ENCODE data around the gene FAM227B. TPM values are rescaled to one million over a fixed set of nuclear protein-coding genes. Genes with fewer than 3 reads are reported as not detected.

Gene FAM227B, protein sequence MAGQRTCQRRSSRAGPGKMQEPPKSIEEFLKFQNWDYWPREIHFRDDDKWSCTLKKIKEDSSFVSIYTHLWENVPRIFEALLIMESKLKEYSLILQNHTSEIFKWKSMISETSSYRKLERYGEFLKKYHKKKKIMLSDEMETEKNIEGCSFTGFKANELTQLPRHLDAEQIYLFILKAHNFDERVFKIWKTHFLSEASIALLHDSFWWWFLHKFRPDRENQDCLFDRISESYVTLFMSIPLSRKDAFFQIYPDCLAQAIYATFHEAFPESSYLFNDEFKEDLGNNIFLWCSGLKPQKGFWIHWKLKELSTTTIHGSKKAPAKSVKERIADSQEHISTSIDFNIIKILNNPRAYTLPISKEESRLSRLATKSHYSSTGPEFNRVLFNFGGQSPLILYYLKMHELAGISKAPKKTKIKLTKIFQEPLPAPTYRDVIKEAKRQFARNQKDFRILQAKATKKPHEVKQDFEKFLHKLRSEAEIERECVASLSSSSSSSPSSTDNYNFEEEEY
- total RNA-seq: 2.4 and 4.0 TPM in 2 replicates

DNA sequence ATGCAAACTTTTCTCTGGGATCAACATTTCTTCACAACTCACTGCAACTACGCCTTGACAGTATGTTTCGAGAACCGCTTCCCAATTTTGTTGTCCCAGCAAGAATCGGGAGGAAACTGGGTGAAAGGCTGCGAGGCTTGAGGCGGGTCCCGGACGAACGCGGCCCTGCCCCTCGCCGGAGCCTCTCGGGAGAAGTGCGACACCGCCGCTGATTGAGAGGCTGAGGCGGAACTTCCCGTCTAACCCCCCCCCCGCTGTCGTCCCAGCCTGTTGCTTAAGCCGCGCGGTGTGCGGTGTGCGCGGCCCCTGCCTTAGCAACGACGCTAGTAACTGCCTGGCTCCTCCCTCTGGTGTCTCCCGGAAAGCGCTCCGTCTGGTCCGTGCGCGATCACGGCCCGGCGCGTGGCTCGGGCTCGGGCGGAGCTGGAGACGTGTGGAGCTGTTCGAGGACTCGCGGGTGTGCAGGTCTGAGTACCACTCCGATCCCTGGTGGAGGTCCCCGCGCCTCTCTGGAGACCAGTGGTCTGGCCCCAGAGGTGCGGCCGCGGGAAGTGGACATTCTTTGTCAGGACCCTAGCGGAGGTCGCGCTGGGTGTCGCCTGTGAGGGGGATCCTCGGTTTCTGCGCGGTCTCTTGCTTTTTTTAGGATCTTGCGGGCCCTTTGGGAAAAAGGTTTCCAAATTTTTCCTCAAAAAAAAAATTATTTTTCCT is at the start of gene FAM227B, which contains the start of gene DTWD1:
Gene FAM227B, minus strand, starts transcription at position 161 of the 711 bp plus-strand sequence. CDS start 5,647 bp downstream, outside the sequence.
Gene DTWD1, plus strand, starts transcription at position 391 of the 711 bp plus-strand sequence. CDS start 4,120 bp downstream, outside the sequence.

DNA sequence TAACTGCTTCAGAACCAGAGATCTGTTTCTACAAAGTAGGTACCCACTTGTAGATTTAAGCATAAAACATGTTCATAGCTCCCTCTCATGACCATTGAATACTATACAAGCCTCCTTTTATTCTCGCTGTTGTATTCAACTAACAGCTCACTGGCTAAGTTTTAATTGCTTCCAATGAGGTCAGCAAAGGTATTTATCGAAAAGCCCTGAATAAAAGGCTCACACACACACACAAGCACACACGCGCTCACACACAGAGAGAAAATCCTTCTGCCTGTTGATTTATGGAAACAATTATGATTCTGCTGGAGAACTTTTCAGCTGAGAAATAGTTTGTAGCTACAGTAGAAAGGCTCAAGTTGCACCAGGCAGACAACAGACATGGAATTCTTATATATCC is 197.6 kb downstream of the FAM227B start, which contains the start of gene FGF7:
Gene FGF7, plus strand, starts transcription at position 222 of the 400 bp plus-strand sequence. CDS start 1,056 bp downstream, outside the sequence.

Other genes with a start within 250 kb of the FAM227B start
- 0.11 and 0.17 TPM in 2 replicates for gene FGF7, start 197.6 kb downstream of the FAM227B start, total RNA-seq
- gene DTWD1, start 230 bp upstream of the FAM227B start, total RNA-seq: 17.4 and 21.2 TPM in 2 replicates